ENCODE results near the gene PSME2.

DNA sequence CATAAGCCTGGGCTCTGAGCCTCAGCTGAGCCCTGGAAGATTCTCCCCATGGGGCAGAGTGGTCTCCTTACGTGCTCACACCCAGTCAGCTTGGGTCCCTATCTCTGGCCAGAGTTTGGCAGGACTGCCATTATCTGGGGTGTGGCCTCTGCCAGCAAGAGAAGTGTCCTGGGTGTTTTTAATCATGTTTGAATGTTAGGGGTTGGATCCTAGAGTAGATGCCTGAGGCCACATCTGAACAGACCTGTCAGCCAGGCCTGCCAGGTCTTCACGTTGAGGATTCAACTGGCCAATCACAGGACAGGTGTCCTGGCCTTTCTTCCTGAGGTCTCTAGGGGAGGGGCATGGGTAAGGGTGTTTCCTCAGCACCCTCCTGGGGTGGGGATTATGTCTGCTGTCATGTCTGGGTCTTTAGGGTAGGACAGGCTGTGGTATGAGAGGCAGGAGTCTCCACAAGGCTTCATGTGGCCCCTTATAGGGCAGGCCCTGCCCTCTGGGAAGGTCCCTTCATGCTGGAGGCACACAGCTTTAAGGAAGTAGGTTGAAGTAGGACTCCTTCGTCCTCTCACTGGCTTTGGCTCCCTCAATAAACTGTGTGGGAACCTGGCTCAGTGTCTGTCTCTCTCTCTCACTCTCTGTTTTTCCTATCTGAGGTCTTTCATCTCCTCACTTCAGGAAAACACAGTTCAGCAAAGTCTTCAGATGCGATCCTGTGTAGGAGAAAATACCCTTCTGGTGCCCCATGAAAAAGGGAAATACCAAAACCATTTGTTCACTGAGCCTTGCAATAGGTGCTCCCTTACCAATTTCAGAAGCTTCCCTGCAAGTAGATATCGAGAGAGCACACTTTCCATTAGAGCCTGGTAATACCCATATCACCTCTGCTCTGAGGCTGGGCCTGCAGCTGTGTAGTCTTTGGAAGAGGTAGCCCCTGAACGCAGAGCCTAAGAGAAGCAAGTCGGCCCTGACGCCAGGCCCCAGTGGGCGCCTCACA is 22.7 kb downstream of the PSME2 start:
- TF ChIP-seq, protein P1, sequence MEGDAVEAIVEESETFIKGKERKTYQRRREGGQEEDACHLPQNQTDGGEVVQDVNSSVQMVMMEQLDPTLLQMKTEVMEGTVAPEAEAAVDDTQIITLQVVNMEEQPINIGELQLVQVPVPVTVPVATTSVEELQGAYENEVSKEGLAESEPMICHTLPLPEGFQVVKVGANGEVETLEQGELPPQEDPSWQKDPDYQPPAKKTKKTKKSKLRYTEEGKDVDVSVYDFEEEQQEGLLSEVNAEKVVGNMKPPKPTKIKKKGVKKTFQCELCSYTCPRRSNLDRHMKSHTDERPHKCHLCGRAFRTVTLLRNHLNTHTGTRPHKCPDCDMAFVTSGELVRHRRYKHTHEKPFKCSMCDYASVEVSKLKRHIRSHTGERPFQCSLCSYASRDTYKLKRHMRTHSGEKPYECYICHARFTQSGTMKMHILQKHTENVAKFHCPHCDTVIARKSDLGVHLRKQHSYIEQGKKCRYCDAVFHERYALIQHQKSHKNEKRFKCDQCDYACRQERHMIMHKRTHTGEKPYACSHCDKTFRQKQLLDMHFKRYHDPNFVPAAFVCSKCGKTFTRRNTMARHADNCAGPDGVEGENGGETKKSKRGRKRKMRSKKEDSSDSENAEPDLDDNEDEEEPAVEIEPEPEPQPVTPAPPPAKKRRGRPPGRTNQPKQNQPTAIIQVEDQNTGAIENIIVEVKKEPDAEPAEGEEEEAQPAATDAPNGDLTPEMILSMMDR (IDR thresholded peaks at IDR 0.05): no peak
- TF ChIP-seq POLR2AphosphoS5 (IDR thresholded peaks at IDR 0.05) (no peak), POLR2A (IDR thresholded peaks at IDR 0.05) (no peak), EP300 (IDR thresholded peaks at IDR 0.05) (no peak)
